Sigmoid colon (tissue), 4 donors: ENCODE measurements around the gene FBN3.

Experiments used
- POLR2AphosphoS5 ChIP-seq, 4 donors: sonication (generic); formaldehyde crosslinking; IDR thresholded peaks; one replicate each; pipeline ENCODE4 v1.6.1; 2017; ENCODE audit warnings: antibody characterized with exemption in 4 of 4
- TF ChIP-seq, protein P1 (sequence below), 4 experiments: fragments of 450-650 bp in 3 of 4; fragments of 200-600 bp in 1 of 4; IDR thresholded peaks; one replicate each; pipeline ENCODE4 v1.5.1; 2016 to 2019; ENCODE audit warnings: antibody characterized with exemption in 4 of 4, mild to moderate bottlenecking in 3 of 4, moderate library complexity in 2 of 4

DNA sequence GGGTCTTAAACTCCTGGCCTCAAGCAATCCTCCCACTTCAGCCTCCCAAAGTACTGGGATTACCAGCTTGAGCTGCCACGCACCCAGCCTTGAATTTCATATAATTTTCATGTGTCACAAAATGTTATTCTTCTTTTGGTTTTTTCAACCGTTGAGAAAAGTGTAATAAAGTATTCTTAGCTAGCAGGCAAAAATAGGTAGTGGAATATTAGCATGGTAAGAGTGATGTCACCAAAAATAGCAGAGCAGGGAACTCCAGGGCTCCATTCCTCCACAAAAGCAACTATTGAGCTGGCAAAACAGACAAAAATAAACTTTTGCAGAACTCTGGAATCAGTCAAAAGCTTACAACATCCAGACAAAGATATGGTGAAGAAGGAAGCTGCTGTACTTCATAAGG lies 43.9 kb downstream of the FBN3 start:
- TF ChIP-seq, protein P1, sequence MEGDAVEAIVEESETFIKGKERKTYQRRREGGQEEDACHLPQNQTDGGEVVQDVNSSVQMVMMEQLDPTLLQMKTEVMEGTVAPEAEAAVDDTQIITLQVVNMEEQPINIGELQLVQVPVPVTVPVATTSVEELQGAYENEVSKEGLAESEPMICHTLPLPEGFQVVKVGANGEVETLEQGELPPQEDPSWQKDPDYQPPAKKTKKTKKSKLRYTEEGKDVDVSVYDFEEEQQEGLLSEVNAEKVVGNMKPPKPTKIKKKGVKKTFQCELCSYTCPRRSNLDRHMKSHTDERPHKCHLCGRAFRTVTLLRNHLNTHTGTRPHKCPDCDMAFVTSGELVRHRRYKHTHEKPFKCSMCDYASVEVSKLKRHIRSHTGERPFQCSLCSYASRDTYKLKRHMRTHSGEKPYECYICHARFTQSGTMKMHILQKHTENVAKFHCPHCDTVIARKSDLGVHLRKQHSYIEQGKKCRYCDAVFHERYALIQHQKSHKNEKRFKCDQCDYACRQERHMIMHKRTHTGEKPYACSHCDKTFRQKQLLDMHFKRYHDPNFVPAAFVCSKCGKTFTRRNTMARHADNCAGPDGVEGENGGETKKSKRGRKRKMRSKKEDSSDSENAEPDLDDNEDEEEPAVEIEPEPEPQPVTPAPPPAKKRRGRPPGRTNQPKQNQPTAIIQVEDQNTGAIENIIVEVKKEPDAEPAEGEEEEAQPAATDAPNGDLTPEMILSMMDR (IDR thresholded peaks at IDR 0.05) = no peak
- TF ChIP-seq POLR2AphosphoS5 (IDR thresholded peaks at IDR 0.05) = no peak
